ENCODE results near the gene IL1R1. TPM values are rescaled to one million over a fixed set of nuclear protein-coding genes. Genes with fewer than 3 reads are reported as not detected.

The IL1R1 gene
- total RNA-seq, 1 donor from 2014 or later: 0.52 TPM

DNA sequence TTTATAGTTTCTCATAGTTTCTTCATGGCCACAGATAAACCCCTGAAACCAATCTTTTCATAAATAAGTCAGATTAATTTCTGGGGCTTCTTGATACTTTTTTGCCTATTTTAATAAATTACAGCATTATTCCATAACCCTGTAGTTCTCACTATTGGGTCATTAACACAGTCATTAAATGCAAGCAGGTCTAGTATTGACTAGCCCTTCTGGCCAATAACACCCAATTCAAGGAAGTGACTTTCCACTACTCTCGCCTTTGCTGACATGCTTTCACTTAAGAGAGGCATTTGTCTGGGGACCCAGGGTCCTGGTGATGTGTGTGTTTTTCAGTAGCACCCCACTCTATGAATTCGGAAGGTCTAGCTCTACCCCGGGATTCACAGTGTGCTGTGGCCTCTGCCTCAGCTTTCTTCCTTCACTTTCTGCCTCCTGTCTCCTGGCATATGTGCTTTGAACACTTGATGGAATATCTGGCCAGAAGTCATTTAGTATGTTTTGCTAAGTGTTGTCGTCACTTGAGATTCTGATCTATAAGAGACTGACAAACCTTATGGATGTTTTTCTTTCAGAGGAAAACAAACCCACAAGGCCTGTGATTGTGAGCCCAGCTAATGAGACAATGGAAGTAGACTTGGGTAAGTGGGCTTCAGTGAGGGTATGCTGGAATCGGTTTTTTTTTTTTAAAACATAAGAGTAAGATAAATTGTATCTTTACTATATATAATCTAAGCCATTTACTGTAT is 25.7 kb downstream of the IL1R1 start:
- intact Hi-C loops (cut with micrococcal nuclease): no loop called here
- Mint-ChIP-seq H3K36me3 (ENCODE audit: low read depth) (no peaks in the 10 kb centered on the region), H3K4me3 (ENCODE audit: low read depth) (no peak overlapping the region), H3K9me3 (no peaks in the 10 kb centered on the region), H3K4me1 (ENCODE audit: low read depth) (peaks cover 8% of the 10 kb centered on the region), H3K27ac (no peak overlapping the region), H3K27me3 (ENCODE audit: low read depth) (peaks cover 2% of the 10 kb centered on the region)
- no peak for DNase-seq (ENCODE audit: low spot score)

DNA sequence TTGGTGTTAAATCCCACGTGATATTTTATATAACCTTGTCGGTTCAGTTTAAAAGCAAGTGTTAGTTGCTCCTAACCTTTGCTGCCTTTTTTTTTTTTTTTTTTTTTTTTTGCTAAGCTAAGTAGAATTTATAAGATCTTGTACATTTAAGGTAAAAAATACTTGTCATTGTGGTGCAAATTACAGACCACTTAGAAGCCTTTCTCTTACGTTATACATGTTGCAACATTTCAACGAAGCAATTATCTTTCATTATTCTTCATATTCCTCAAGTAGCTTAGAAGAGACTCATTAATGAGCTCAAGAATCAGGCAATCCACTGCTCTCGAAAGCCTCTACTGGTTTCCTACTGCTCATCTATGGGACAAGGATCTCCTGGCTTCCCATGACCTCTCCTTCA is 29.4 kb downstream of the IL1R1 start:
- peaks cover 2% of the 10 kb centered on the region for H3K4me1 Mint-ChIP-seq (ENCODE audit: low read depth)
- no peak overlapping the region for H3K4me3 Mint-ChIP-seq (ENCODE audit: low read depth)
- H3K27ac Mint-ChIP-seq: no peak overlapping the region
- H3K9me3 Mint-ChIP-seq: no peaks in the 10 kb centered on the region
- intact Hi-C loops (cut with micrococcal nuclease): no loop called here
- no peak for DNase-seq (ENCODE audit: low spot score)
- peaks cover 4% of the 10 kb centered on the region for H3K27me3 Mint-ChIP-seq (ENCODE audit: low read depth)
- H3K36me3 Mint-ChIP-seq (ENCODE audit: low read depth): no peaks in the 10 kb centered on the region

DNA sequence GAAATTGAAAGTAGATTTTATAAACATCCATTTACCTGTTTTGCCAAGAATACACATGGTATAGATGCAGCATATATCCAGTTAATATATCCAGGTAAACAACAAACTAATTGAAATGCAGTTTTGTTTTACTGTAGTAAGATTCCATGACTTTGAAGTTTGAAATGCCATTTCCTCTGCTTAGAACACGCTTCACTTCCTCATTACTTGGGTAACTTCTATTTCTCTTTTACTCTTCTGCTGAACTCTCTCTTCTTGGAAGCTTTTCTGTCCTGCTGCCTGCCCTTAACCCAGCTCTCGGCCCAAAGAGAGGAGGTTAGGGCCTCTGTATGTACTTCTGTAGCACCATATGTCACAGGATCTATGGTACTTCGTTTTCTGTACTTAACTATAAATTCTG is 30.2 kb downstream of the IL1R1 start:
- no peaks in the 10 kb centered on the region for H3K9me3 Mint-ChIP-seq
- peaks cover 2% of the 10 kb centered on the region for H3K4me1 Mint-ChIP-seq (ENCODE audit: low read depth)
- H3K36me3 Mint-ChIP-seq (ENCODE audit: low read depth): no peaks in the 10 kb centered on the region
- H3K27me3 Mint-ChIP-seq (ENCODE audit: low read depth): peaks cover 4% of the 10 kb centered on the region
- intact Hi-C loops (cut with micrococcal nuclease): no loop called here
- H3K4me3 Mint-ChIP-seq (ENCODE audit: low read depth): no peak overlapping the region
- no peak overlapping the region for H3K27ac Mint-ChIP-seq
- DNase-seq (ENCODE audit: low spot score): no peak

DNA sequence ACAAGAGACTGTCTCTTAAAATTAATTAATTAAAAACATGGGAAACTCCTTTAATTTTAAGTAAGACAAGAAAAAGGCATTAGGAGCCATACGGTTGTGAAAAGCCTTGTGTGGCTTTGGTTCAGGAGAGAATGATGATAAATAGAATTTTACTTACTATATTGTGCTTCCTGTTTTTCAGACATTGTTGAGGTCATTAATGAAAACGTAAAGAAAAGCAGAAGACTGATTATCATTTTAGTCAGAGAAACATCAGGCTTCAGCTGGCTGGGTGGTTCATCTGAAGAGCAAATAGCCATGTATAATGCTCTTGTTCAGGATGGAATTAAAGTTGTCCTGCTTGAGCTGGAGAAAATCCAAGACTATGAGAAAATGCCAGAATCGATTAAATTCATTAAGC is 33.6 kb downstream of the IL1R1 start:
- H3K36me3 Mint-ChIP-seq (ENCODE audit: low read depth): no peaks in the 10 kb centered on the region
- intact Hi-C loops (cut with micrococcal nuclease): no loop called here
- H3K4me3 Mint-ChIP-seq (ENCODE audit: low read depth): no peak overlapping the region
- no peaks in the 10 kb centered on the region for H3K9me3 Mint-ChIP-seq
- no peak overlapping the region for H3K27ac Mint-ChIP-seq
- DNase-seq (ENCODE audit: low spot score): no peak
- H3K27me3 Mint-ChIP-seq (ENCODE audit: low read depth): peaks cover 11% of the 10 kb centered on the region
- H3K4me1 Mint-ChIP-seq (ENCODE audit: low read depth): peaks cover 2% of the 10 kb centered on the region

DNA sequence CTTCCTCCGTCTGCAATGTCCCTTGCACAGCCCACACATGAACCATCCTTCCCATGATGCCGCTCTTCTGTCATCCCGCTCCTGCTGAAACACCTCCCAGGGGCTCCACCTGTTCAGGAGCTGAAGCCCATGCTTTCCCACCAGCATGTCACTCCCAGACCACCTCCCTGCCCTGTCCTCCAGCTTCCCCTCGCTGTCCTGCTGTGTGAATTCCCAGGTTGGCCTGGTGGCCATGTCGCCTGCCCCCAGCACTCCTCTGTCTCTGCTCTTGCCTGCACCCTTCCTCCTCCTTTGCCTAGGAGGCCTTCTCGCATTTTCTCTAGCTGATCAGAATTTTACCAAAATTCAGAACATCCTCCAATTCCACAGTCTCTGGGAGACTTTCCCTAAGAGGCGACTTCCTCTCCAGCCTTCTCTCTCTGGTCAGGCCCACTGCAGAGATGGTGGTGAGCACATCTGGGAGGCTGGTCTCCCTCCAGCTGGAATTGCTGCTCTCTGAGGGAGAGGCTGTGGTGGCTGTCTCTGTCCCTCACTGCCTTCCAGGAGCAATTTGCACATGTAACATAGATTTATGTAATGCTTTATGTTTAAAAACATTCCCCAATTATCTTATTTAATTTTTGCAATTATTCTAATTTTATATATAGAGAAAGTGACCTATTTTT is 35.4 kb downstream of the IL1R1 start:
- no peaks in the 10 kb centered on the region for H3K36me3 Mint-ChIP-seq (ENCODE audit: low read depth)
- peaks cover under 1% of the 10 kb centered on the region for H3K4me1 Mint-ChIP-seq (ENCODE audit: low read depth)
- intact Hi-C loops (cut with micrococcal nuclease): no loop called here

DNA sequence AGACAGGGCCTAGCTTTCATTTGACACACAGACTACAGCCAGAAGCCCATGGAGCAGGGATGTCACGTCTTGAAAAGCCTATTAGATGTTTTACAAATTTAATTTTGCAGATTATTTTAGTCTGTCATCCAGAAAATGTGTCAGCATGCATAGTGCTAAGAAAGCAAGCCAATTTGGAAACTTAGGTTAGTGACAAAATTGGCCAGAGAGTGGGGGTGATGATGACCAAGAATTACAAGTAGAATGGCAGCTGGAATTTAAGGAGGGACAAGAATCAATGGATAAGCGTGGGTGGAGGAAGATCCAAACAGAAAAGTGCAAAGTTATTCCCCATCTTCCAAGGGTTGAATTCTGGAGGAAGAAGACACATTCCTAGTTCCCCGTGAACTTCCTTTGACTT is 36.5 kb downstream of the IL1R1 start:
- H3K4me1 Mint-ChIP-seq (ENCODE audit: low read depth): no peaks in the 10 kb centered on the region
- H3K36me3 Mint-ChIP-seq (ENCODE audit: low read depth): no peaks in the 10 kb centered on the region
- DNase-seq (ENCODE audit: low spot score): no peak
- H3K4me3 Mint-ChIP-seq (ENCODE audit: low read depth): no peak overlapping the region
- no peak overlapping the region for H3K27ac Mint-ChIP-seq
- H3K27me3 Mint-ChIP-seq (ENCODE audit: low read depth): peaks cover 26% of the 10 kb centered on the region
- H3K9me3 Mint-ChIP-seq: no peaks in the 10 kb centered on the region
- intact Hi-C loops (cut with micrococcal nuclease): no loop called here

More for the DNA sequence above, 35.4 kb downstream of the IL1R1 start:
- no peak for DNase-seq (ENCODE audit: low spot score)
- Mint-ChIP-seq H3K27ac (no peak overlapping the region), H3K4me3 (ENCODE audit: low read depth) (no peak overlapping the region), H3K27me3 (ENCODE audit: low read depth) (peaks cover 18% of the 10 kb centered on the region), H3K9me3 (no peaks in the 10 kb centered on the region)

DNA sequence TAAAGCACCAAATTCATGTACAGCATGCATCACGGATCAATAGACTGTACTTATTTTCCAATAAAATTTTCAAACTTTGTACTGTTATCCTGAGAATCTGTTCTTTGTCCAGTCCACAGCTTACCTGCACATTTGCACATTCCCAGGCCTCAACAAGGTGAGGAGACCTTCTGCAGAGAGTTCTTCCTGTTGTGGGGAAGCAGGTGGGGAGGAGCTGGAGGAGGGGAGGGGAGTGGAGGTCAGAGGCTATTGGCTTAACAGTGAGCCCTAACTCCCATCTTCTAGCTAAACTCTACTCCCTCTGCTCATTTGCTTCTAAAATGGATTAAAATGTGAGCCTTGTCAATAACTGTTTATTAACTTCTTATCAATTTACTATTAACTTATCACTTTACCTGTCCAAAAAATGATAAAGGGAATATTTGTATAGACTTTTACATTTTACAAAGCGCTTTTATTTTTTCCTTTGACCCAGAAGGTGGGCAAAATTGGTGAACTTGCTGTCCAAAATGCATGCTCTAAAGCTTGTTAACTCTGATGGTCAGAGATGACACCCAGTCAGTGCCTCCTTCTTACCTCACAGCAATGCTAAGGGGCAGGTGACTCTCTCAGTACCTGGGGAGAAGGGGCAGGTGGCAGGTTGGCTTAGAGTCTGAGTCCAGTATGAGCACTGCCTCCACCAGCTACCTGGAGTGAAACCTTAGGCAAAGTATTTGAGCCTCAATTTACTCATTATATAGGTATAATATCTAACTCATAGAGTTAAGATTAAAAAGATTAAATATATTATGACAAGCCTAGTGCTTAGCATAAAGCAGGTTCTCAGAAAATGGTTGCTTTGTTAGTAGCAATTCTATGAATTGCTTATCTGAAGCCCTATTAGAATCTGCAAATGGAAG is 37.5 kb downstream of the IL1R1 start:
- intact Hi-C loops (cut with micrococcal nuclease): no loop called here
- peaks cover 29% of the 10 kb centered on the region for H3K27me3 Mint-ChIP-seq (ENCODE audit: low read depth)
- DNase-seq (ENCODE audit: low spot score): no peak
- H3K36me3 Mint-ChIP-seq (ENCODE audit: low read depth): no peaks in the 10 kb centered on the region
- H3K9me3 Mint-ChIP-seq: no peaks in the 10 kb centered on the region
- peaks cover 4% of the 10 kb centered on the region for H3K4me1 Mint-ChIP-seq (ENCODE audit: low read depth)
- no peak overlapping the region for H3K27ac Mint-ChIP-seq
- no peak overlapping the region for H3K4me3 Mint-ChIP-seq (ENCODE audit: low read depth)

DNA sequence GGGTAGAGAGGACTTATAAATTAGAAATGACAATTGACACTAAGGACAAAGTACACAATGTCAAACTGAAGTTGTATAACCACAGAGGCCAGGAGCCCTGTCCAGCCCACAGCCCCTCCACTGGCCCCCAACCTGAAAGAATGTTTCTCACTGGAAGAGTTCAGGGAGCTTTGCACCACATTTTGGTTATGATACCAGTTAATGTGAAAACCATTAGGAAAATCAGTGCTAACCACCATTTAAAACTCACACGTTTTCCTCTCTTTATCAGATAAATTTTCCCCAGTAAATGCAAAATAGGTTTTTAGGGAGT is 38.1 kb downstream of the IL1R1 start:
- no peak for DNase-seq (ENCODE audit: low spot score)
- intact Hi-C loops (cut with micrococcal nuclease): no loop called here
- Mint-ChIP-seq H3K36me3 (ENCODE audit: low read depth) (no peaks in the 10 kb centered on the region), H3K9me3 (no peaks in the 10 kb centered on the region), H3K4me3 (ENCODE audit: low read depth) (no peak overlapping the region), H3K27me3 (ENCODE audit: low read depth) (peaks cover 26% of the 10 kb centered on the region), H3K27ac (no peak overlapping the region), H3K4me1 (ENCODE audit: low read depth) (peaks cover 8% of the 10 kb centered on the region)

DNA sequence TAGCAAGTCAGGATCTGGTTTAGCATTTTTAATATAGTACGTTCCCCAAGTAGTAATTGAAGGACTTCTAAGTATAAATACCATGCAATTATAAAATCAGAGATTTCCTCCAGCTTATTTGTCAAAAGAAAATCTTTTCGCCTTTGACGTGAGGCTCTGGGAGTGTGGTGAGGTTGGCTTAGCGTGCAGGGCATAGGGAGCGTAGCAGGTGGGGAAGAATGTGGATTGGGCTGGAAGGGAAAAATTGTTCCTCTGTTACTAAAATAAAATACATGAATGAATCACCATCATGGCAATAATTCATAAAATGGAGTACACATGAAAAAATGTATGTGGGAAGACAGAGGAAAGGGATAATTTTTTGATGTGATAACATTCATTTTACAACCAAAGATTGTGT is 38.8 kb downstream of the IL1R1 start:
- intact Hi-C loops (cut with micrococcal nuclease): no loop called here
- Mint-ChIP-seq H3K9me3 (no peaks in the 10 kb centered on the region), H3K4me3 (ENCODE audit: low read depth) (no peak overlapping the region), H3K27ac (no peak overlapping the region), H3K27me3 (ENCODE audit: low read depth) (peaks cover 26% of the 10 kb centered on the region), H3K4me1 (ENCODE audit: low read depth) (peaks cover 10% of the 10 kb centered on the region), H3K36me3 (ENCODE audit: low read depth) (no peaks in the 10 kb centered on the region)
- DNase-seq (ENCODE audit: low spot score): no peak

DNA sequence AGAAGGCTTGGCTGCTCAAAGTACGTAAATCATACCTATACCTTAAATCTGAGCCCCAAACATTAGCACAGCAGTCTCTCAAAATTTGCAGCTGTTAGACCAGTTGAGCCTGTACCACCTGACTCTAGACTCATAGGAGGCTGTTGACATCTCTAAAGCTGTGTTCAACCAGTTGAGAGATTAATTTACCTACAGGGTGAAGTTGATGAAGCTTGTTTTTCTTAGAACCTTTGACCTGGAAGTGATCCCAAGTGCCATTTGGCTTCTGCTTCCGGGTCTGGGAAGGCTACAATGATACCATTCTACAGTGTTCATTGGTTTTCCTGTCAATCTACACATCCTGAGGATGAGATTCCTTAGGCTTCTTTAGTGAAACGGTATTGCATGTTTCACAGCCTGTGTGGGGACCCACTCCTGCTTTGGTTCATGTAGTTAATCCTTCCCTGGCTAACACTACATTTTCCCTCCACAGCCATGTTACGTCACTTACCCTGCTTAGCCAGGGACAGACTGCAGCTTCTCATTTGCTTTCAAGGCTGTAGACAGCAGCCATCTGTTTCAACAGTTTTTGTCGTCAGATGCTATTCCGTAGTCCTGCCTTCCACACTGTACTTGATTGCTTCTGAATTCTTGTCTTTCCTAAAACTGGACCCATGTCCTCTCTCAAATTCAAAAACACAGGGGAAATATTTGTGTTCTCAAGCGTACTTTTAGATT is 39.5 kb downstream of the IL1R1 start:
- H3K4me3 Mint-ChIP-seq (ENCODE audit: low read depth): no peak overlapping the region
- H3K27ac Mint-ChIP-seq: no peak overlapping the region
- no peak for DNase-seq (ENCODE audit: low spot score)
- H3K9me3 Mint-ChIP-seq: no peaks in the 10 kb centered on the region
- H3K27me3 Mint-ChIP-seq (ENCODE audit: low read depth): peaks cover 26% of the 10 kb centered on the region
- intact Hi-C loops (cut with micrococcal nuclease): no loop called here
- peaks cover 13% of the 10 kb centered on the region for H3K4me1 Mint-ChIP-seq (ENCODE audit: low read depth)
- H3K36me3 Mint-ChIP-seq (ENCODE audit: low read depth): no peaks in the 10 kb centered on the region

DNA sequence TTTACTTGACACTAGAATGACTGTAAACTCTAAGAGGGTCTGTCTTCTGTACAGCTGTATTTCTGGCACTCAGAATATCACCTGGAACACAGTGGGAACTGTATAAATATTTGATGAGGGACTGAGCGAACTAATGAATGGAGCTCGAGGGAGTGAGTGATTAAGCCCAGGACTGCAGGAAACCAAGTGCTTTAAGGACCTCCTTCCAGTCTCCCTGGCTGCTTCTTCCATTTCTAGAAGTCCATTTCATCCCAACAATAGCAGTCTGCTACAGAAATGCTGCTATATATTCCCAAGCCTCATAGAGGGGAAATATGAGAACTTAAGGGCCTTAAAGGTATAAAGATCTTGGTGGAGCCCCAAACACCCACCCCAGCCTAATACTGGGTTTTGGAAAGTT is 41.5 kb downstream of the IL1R1 start:
- no peaks in the 10 kb centered on the region for H3K36me3 Mint-ChIP-seq (ENCODE audit: low read depth)
- DNase-seq (ENCODE audit: low spot score): no peak
- no peak overlapping the region for H3K4me3 Mint-ChIP-seq (ENCODE audit: low read depth)
- intact Hi-C loops (cut with micrococcal nuclease): no loop called here
- H3K27me3 Mint-ChIP-seq (ENCODE audit: low read depth): peaks cover 33% of the 10 kb centered on the region
- no peak overlapping the region for H3K27ac Mint-ChIP-seq
- H3K4me1 Mint-ChIP-seq (ENCODE audit: low read depth): peaks cover 17% of the 10 kb centered on the region
- H3K9me3 Mint-ChIP-seq: no peaks in the 10 kb centered on the region

DNA sequence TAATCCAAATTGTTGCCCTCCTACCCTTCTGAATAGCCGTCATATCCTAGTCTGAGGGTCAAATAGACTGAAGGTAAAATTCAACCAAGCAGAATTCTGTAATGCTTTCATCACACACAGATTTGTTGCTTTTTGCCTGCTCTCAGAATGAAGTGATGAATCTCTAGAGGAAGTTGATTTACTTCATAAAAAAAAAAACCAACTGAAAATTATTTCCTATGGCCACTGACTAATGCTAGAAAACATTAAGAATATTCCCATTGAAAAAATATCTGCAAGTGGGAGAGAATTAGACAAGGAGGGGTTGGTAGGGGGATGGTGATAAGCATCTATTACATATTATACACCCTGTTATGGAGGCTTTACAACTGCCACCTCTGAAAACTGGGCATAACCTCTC is 42.0 kb downstream of the IL1R1 start:
- Mint-ChIP-seq H3K36me3 (ENCODE audit: low read depth) (no peaks in the 10 kb centered on the region), H3K4me1 (ENCODE audit: low read depth) (peaks cover 17% of the 10 kb centered on the region), H3K27me3 (ENCODE audit: low read depth) (peaks cover 31% of the 10 kb centered on the region), H3K4me3 (ENCODE audit: low read depth) (no peak overlapping the region), H3K9me3 (no peaks in the 10 kb centered on the region), H3K27ac (no peak overlapping the region)
- intact Hi-C loops (cut with micrococcal nuclease): no loop called here
- DNase-seq (ENCODE audit: low spot score): no peak
